ENCODE results near the gene YES1. TPM values are rescaled to one million over a fixed set of nuclear protein-coding genes. Genes with fewer than 3 reads are reported as not detected.
A peak's percentile ranks its signal among the peaks of the same experiment; 100 is the strongest.

YES1 gene
- total RNA-seq, 4 donors from 2014 or later = 49.4 to 128 (median 96.0) TPM

DNA sequence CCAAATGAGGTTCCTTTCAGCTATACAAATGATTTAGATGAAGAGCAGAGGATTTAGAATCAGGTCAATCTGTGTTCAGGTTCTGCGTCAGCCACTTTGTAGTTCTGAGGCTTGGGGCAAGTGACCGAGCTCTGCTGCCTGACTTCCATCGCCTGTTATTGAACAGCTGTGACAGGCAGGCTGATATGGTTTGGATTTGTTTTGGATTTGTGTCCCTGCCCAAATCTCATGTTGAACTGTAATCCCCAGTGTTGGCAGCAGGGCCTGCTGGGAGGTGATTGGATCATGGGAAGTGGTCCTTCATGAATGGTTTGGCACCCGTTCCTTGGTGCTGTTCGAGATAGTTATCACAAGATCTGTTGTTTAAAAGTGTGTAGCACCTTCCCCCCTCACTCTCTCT is 136.0 kb downstream of the YES1 start:
- WGBS, 2 donors (ENCODE audit: low coverage in 1 of 2) = 89 to 91% methylated on average over 2 to 5 of the region's 5 CpGs
- Histone ChIP-seq H3K27ac (no peak overlapping the region), H3K4me3 (no peak overlapping the region), H3K27me3 (no peaks in the 10 kb centered on the region), H3K4me1 (peaks cover 0 to 3% (median 0%) of the 10 kb centered on the region in 4 donors), H3K9me3 (no peaks in the 10 kb centered on the region), H3K36me3 (peaks cover 0 to 23% (median 10%) of the 10 kb centered on the region in 4 donors)
- in situ Hi-C loops (cut with MboI; ENCODE audit: low pct_ligation_motif_present in 1 of 4, low pct_unique_long_range_greater_than_20kb in 1 of 4, low sequenced_read_pairs in 3 of 4) = no loop called here
- intact Hi-C loops (cut with DNase I; ENCODE audit: low total_unique reads) = no loop called here
- DNase-seq = no peak
- TF ChIP-seq POLR2A (IDR thresholded peaks at IDR 0.05) (no peak), POLR2AphosphoS5 (IDR thresholded peaks at IDR 0.05) (no peak), EP300 (IDR thresholded peaks at IDR 0.05; ENCODE audit: low read depth) (no peak)
- TF ChIP-seq, protein P1, sequence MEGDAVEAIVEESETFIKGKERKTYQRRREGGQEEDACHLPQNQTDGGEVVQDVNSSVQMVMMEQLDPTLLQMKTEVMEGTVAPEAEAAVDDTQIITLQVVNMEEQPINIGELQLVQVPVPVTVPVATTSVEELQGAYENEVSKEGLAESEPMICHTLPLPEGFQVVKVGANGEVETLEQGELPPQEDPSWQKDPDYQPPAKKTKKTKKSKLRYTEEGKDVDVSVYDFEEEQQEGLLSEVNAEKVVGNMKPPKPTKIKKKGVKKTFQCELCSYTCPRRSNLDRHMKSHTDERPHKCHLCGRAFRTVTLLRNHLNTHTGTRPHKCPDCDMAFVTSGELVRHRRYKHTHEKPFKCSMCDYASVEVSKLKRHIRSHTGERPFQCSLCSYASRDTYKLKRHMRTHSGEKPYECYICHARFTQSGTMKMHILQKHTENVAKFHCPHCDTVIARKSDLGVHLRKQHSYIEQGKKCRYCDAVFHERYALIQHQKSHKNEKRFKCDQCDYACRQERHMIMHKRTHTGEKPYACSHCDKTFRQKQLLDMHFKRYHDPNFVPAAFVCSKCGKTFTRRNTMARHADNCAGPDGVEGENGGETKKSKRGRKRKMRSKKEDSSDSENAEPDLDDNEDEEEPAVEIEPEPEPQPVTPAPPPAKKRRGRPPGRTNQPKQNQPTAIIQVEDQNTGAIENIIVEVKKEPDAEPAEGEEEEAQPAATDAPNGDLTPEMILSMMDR (IDR thresholded peaks at IDR 0.05) = no peak

- H3K4me1 ChIP-seq = peaks cover 0 to 3% (median 0%) of the 10 kb centered on the region in 4 donors
- in situ Hi-C loops (cut with MboI; ENCODE audit: low pct_ligation_motif_present in 1 of 4, low pct_unique_long_range_greater_than_20kb in 1 of 4, low sequenced_read_pairs in 3 of 4) (no loop called here), intact Hi-C loops (cut with DNase I; ENCODE audit: low total_unique reads) (no loop called here)
- no peaks in the 10 kb centered on the region for H3K9me3 ChIP-seq
- H3K27ac ChIP-seq = no peak overlapping the region
- no peaks in the 10 kb centered on the region for H3K27me3 ChIP-seq
- H3K4me3 ChIP-seq = no peak overlapping the region
- H3K36me3 ChIP-seq = peaks cover 0 to 28% (median 14%) of the 10 kb centered on the region in 4 donors
- WGBS, 2 donors (ENCODE audit: low coverage in 1 of 2) = 92% methylated on average over 7 of the region's 7 CpGs; no CpG with 5 or more reads in 1 of the 2 donors
- no peak for DNase-seq
- no peak for TF ChIP-seq EP300 (IDR thresholded peaks at IDR 0.05; ENCODE audit: low read depth)
- TF ChIP-seq POLR2AphosphoS5 (IDR thresholded peaks at IDR 0.05) = no peak
- no peak for TF ChIP-seq POLR2A (IDR thresholded peaks at IDR 0.05)
- TF ChIP-seq, protein P1 (IDR thresholded peaks at IDR 0.05) = no peak
Observed at GRCh38 chr18:675307-675706, 136.7 kb downstream of the YES1 start.

GRCh38 chr18:673769-674168 is 138.3 kb downstream of the YES1 start:
- 59 to 63% methylated on average over 5 of the region's 5 CpGs for WGBS, 2 donors (ENCODE audit: low coverage in 1 of 2)
- H3K27me3 ChIP-seq = no peaks in the 10 kb centered on the region
- intact Hi-C loops (cut with DNase I; ENCODE audit: low total_unique reads) = no loop called here
- H3K4me3 ChIP-seq = no peak overlapping the region
- no peaks in the 10 kb centered on the region for H3K9me3 ChIP-seq
- in situ Hi-C loops (cut with MboI; ENCODE audit: low pct_ligation_motif_present in 1 of 4, low pct_unique_long_range_greater_than_20kb in 1 of 4, low sequenced_read_pairs in 3 of 4) = no loop called here
- H3K4me1 ChIP-seq = peaks cover 0 to 3% (median 0%) of the 10 kb centered on the region in 4 donors
- H3K36me3 ChIP-seq = peaks cover 0 to 34% (median 14%) of the 10 kb centered on the region in 4 donors
- no peak for TF ChIP-seq EP300 (IDR thresholded peaks at IDR 0.05; ENCODE audit: low read depth)
- TF ChIP-seq, protein P1 (IDR thresholded peaks at IDR 0.05) = no peak
- no peak for TF ChIP-seq POLR2AphosphoS5 (IDR thresholded peaks at IDR 0.05)
- no peak for TF ChIP-seq POLR2A (IDR thresholded peaks at IDR 0.05)
- peak overlapping the region in 1 of 4 donors; percentile 29 for H3K27ac ChIP-seq
- DNase-seq = no peak

DNA sequence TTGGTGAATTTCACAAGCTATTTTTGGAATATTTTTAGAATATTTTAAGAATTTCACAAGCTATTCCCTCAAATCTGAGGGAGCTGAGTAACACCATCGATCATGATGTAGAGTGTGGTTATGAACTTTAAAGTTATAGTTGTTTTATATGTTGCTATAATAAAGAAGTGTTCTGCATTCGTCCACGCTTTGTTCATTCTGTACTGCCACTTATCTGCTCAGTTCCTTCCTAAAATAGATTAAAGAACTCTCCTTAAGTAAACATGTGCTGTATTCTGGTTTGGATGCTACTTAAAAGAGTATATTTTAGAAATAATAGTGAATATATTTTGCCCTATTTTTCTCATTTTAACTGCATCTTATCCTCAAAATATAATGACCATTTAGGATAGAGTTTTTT is 138.7 kb downstream of the YES1 start:
- Histone ChIP-seq H3K9me3 (no peaks in the 10 kb centered on the region), H3K4me1 (peaks cover 0 to 3% (median 0%) of the 10 kb centered on the region in 4 donors), H3K4me3 (no peak overlapping the region), H3K27me3 (no peaks in the 10 kb centered on the region), H3K27ac (peak overlapping the region in 1 of 4 donors; percentile 1), H3K36me3 (peaks cover 0 to 34% (median 14%) of the 10 kb centered on the region in 4 donors)
- intact Hi-C loops (cut with DNase I; ENCODE audit: low total_unique reads) (no loop called here), in situ Hi-C loops (cut with MboI; ENCODE audit: low pct_ligation_motif_present in 1 of 4, low pct_unique_long_range_greater_than_20kb in 1 of 4, low sequenced_read_pairs in 3 of 4) (no loop called here)
- TF ChIP-seq EP300 (IDR thresholded peaks at IDR 0.05; ENCODE audit: low read depth) (no peak), POLR2AphosphoS5 (IDR thresholded peaks at IDR 0.05) (no peak), POLR2A (IDR thresholded peaks at IDR 0.05) (no peak)
- TF ChIP-seq, protein P1 (IDR thresholded peaks at IDR 0.05) = no peak
- no peak for DNase-seq
- WGBS, 2 donors (ENCODE audit: low coverage in 1 of 2) = 62 to 75% methylated on average over 3 of the region's 3 CpGs

Small RNA genes within 50 kb of the gene (small RNA-seq; reads per million reads assigned to genes)
- gene BOLA2P1 = 0 to 0.28 (median 0) reads per million in 4 donors
- gene RNU1-109P = 0 reads per million in 4 donors

Other genes with a start within 250 kb of the YES1 start
- not detected for gene CETN1, start 231.9 kb downstream of the YES1 start, total RNA-seq
- not detected for gene CLUL1, start 215.3 kb downstream of the YES1 start, total RNA-seq
- 1 to 10 TPM; 3.2 to 5.9 (median 4.7) TPM for gene TYMS, start 154.6 kb downstream of the YES1 start, total RNA-seq
- 10 to 100 TPM; 44.5 to 97.3 (median 74.2) TPM for gene ENOSF1, start 99.6 kb downstream of the YES1 start, total RNA-seq
- gene ADCYAP1, start 92.6 kb upstream of the YES1 start, total RNA-seq = under 1 TPM in 2 of 4 donors, not detected in 2; 0.41 to 0.64 TPM

All from transverse colon (tissue), 4 donors.